Gastroesophageal sphincter (tissue), 3 donors: ENCODE results near the gene LIMCH1.

ENCODE experiments used
- CTCF ChIP-seq, 4 experiments: fragments of 200-600 bp in 2 of 4; fragments of 450-650 bp in 2 of 4; sonication (generic) in 1 of 4; IDR thresholded peaks; one replicate each; pipeline ENCODE4 v1.5.1; 2017 to 2019; ENCODE audit warnings: antibody characterized with exemption in 4 of 4, mild to moderate bottlenecking in 2 of 4, moderate library complexity in 2 of 4
- EP300 ChIP-seq: sonication (generic); formaldehyde crosslinking; IDR thresholded peaks from one replicate; pipeline ENCODE4 v1.6.1; 2017; ENCODE audit warnings: antibody characterized with exemption, mild to moderate bottlenecking
- POLR2A ChIP-seq, 2 donors: fragments of 450-650 bp; IDR thresholded peaks; one replicate each; pipeline ENCODE4 v1.6.1; 2017; ENCODE audit warnings: antibody characterized with exemption in 2 of 2, mild to moderate bottlenecking in 2 of 2, moderate library complexity in 1 of 2
- POLR2AphosphoS5 ChIP-seq: sonication (generic); formaldehyde crosslinking; IDR thresholded peaks from one replicate; pipeline ENCODE4 v1.6.1; 2017; ENCODE audit warnings: antibody characterized with exemption

- no peak for TF ChIP-seq CTCF (IDR thresholded peaks at IDR 0.05)
- TF ChIP-seq POLR2A (IDR thresholded peaks at IDR 0.05): no peak
- no peak for TF ChIP-seq EP300
- no peak for TF ChIP-seq POLR2AphosphoS5
These were observed 13.5 kb upstream of the LIMCH1 start for GRCh38 chr4:41524425-41524824.
